Erythroblast (primary cell): ENCODE data around the gene CPNE6.

ENCODE experiments used
- DNase-seq, 2 experiments: peaks; one replicate each; lab custom pipeline; 2025; lab: John Stamatoyannopoulos, UW
- GATA1 ChIP-seq: IDR thresholded peaks from 2 replicates; pipeline ENCODE4 v1.6.1; 2011; ENCODE audit warnings: low read depth, mild to moderate bottlenecking, control low read depth, low read length, moderate library complexity
- POLR2A ChIP-seq: IDR thresholded peaks from 2 replicates; pipeline ENCODE4 v1.6.1; 2011; ENCODE audit warnings: mild to moderate bottlenecking, low read length

Gene CPNE6

GRCh38 chr14:24110060-24110459 is 38.7 kb downstream of the CPNE6 start:
- no peak for DNase-seq
- no peak for TF ChIP-seq GATA1

- TF ChIP-seq POLR2A (no peak), GATA1 (no peak)
- DNase-seq: no peak
Observed at GRCh38 chr14:24110523-24110922, 39.2 kb downstream of the CPNE6 start.

- DNase-seq: no peak
- TF ChIP-seq GATA1 (no peak), POLR2A (no peak)
Observed at GRCh38 chr14:24113379-24113800, 42.0 kb downstream of the CPNE6 start.

GRCh38 chr14:24113801-24114531 is 42.6 kb downstream of the CPNE6 start:
- no peak for TF ChIP-seq GATA1
- TF ChIP-seq POLR2A: peak; percentile 88
- peak; percentile 91 to 92 for DNase-seq

- DNase-seq: peak; percentile 100
- TF ChIP-seq GATA1: no peak
- peak; percentile 83 for TF ChIP-seq POLR2A
Observed at GRCh38 chr14:24114532-24115421, 43.4 kb downstream of the CPNE6 start, which contains the start of the genes DCAF11 and NRL. TSS of gene DCAF11 (plus strand) at chr14:24114777. CDS start at chr14:24115595, 818 bp downstream. TSS of gene NRL (minus strand) at chr14:24114949. CDS start at chr14:24082848, 32,101 bp downstream.

- no peak for TF ChIP-seq GATA1
- TF ChIP-seq POLR2A: no peak
- DNase-seq: peak in 1 of 2 experiments; percentile 55
Observed at GRCh38 chr14:24115422-24116127, 44.2 kb downstream of the CPNE6 start.

GRCh38 chr14:24116128-24116814 is 44.9 kb downstream of the CPNE6 start:
- TF ChIP-seq POLR2A (no peak), GATA1 (no peak)
- peak in 1 of 2 experiments; percentile 47 for DNase-seq

GRCh38 chr14:24117179-24117578 is 45.8 kb downstream of the CPNE6 start:
- DNase-seq: no peak
- no peak for TF ChIP-seq GATA1

- DNase-seq: no peak
- TF ChIP-seq POLR2A (no peak), GATA1 (no peak)
Observed at GRCh38 chr14:24119691-24120090, 48.3 kb downstream of the CPNE6 start.

GRCh38 chr14:24121210-24121609 is 49.8 kb downstream of the CPNE6 start:
- no peak for DNase-seq
- TF ChIP-seq POLR2A (no peak), GATA1 (no peak)

- no peak for DNase-seq
- no peak for TF ChIP-seq GATA1
- TF ChIP-seq POLR2A: no peak
Observed at GRCh38 chr14:24122416-24122815, 51.1 kb downstream of the CPNE6 start.

- DNase-seq: no peak
- no peak for TF ChIP-seq GATA1
- no peak for TF ChIP-seq POLR2A
Observed at GRCh38 chr14:24122898-24123297, 51.5 kb downstream of the CPNE6 start.
